GM21529 (cell line): ENCODE data around the gene CC2D1A.
A peak's percentile ranks its signal among the peaks of the same experiment; 100 is the strongest.
"Not testable (repeated sequence)": the region's sequence is repeated elsewhere in the genome, so short reads cannot be mapped to it uniquely, and the experiment has no call there.

Experiments used
- ATAC-seq: cut with Tn5 transposase; IDR thresholded peaks from one replicate; pipeline ENCODE4 v1.9.1; 2021; ENCODE audit not compliant: unreplicated experiment

Gene CC2D1A

DNA sequence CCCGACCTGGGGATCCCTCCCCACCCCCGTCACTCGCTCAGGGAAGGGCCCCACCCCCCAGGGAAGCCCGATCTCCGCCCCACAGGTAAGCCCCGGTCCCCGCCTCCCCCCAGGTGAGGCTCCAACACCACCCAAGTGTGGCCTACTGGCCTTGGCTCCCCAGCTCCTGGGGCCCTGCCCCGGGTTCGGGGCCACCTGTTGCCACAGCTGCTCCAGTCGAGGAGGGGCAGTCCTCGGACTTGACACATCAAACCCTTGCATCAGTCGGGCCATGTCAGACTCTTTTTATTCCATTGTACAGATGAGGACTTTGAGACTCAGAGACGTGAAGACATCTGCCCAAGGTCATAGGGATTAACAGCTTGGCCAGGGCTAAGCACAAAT lies 512 bp downstream of the CC2D1A start:
- ATAC-seq, result peak; percentile 26

DNA sequence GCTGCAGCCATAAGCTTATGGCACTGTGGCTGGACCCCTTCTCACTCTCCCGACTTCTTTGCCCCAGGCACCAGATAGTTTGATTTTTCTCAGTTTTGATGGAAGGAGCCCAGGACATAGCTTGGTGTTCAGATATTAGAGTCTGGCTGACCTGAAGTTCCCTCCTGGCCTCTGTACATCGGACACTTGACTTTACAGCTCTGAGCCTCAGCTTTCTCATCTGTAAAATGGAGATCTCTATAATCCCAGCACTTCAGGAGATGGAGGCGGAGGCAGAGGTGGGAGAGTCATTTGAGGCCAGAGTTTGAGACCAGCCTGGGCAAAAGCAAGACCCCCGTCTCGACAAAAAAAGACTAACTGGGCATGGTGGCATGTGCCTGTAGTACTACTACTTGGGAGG lies 909 bp downstream of the CC2D1A start:
- ATAC-seq, result no peak

DNA sequence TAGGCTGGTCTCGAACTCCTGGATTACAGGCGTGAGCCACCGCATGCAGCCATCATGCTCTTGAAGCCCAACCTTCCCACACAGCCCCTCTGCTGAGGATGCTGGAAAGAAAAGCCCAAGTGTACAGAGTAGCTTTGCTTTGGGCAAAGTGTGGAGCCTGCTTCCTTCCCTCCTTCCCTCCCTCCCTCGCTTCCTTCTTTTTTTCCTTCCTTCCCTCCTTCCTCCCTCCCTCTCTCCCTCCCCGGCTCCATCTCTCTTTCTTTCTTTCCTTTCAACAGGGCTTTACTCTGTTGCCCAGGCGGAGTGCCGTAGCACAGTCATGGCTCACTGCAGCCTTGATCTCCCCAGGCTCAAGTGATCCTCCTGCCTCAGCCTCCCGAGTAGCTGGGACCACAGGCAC lies 2.7 kb downstream of the CC2D1A start:
- ATAC-seq, result no peak

DNA sequence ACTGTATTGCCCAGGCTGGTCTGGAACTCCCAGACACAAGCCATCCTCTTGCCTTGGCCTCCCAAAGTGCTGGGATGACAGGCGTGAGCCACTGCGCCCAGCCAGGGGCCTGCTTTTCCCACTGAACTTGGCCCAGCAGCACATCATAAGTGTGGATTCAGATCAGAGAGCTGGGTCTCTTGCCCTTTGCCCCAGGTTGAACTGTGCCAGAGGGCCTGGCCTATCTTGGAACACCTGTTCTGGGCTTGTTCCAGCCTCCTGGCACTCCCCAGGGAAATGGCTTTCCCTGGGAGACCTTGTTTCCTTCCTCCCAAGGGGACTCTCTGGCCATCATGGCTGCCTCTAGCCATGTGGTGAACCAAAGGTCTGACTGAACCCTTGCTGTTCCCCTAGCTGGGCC lies 3.4 kb downstream of the CC2D1A start:
- ATAC-seq, result no peak

DNA sequence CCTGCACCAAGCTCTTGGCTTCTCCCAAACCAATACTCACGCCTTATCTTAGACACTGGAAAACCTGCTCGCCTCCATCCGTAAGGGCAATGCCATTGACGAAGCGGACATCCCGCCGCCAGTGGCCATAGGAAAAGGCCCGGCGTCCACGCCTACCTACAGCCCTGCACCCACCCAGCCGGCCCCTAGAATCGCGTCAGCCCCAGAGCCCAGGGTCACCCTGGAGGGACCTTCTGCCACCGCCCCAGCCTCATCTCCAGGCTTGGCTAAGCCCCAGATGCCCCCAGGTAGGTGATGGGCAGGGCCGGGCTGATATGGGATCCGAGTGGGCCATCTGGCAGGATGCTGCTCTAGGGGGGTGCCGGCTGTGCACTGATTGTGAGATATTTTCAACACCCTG lies 7.4 kb downstream of the CC2D1A start:
- no peak for ATAC-seq

DNA sequence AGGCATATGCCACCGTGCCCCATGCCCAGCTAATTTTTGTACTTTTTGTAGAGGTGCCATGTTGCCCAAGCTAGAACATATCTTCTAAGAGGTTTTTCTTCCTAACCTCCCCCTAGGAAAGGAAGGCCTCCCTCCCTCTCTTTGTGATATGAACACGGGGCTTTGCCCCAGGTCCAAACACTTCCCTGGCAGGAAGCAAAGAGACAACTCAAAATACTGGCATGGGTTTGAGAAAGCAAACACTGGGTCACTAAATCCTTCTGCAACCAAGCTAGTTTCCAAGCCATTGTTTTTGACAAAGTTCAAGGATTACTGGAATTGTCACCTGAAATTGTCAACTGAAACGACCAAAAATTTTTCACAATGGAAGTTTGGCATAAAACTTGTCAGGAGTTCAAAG lies 8.8 kb downstream of the CC2D1A start:
- no peak for ATAC-seq

DNA sequence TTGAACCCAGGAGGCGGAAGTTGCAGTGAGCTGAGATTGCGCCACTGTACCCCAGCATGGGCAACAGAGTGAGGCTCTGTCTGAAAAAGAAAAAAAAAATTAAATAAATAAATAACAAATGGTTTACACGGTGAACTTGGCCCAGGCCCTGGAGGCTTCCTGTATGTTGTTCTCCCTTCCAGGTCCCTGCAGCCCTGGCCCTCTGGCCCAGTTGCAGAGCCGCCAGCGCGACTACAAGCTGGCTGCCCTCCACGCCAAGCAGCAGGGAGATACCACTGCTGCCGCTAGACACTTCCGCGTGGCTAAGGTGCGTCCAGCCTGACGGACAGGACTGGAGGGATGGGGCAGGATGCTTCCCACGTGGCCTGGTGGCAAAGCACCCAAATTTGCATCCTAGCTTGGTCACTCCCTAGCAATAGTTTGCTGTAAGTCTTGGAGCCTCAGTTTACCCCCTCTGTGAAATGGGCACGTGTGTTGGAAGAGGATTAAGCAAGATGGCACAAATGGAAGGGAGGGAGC lies 11.9 kb downstream of the CC2D1A start:
- ATAC-seq, result no peak

DNA sequence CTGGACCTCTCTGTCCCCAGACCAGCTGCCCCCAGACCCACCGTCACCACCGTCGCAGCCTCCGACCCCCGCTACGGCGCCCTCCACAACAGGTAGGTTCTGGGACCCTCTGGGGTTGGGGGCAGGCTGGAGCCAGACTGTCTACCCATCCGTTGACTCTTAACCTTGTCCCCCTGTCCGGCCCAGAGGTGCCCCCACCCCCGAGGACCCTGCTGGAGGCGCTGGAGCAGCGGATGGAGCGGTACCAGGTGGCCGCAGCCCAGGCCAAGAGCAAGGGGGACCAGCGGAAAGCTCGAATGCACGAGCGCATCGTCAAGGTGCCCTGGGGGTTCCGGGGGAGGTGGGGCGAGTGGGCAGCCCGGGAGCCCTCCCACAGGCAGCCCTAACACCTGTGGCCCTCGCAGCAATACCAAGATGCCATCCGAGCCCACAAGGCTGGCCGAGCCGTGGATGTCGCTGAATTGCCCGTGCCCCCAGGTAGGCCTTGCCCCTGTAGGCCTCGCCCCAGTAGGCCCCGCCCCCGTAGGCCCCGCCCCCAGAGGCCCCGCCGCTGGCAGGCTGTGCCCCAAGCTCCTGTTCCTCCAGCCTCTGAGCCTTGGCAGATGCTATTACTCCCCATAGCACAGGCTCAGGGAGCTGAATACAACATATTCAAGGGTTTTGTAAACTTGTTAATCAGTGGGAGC lies 12.9 kb downstream of the CC2D1A start:
- ATAC-seq, result no peak

DNA sequence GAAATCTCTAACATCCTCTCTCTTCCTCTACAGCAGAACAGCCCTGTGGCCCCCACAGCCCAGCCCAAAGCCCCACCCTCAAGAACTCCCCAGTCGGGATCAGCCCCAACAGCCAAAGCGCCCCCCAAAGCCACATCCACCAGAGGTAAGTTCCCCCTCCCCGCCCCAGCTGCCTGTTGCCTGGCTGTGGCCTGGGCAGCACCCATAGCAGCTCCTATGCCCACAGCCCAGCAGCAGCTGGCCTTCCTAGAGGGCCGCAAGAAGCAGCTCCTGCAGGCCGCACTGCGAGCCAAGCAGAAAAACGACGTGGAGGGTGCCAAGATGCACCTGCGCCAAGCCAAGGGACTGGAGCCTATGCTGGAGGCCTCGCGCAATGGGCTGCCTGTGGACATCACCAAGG lies 14.5 kb downstream of the CC2D1A start:
- ATAC-seq, result no peak

DNA sequence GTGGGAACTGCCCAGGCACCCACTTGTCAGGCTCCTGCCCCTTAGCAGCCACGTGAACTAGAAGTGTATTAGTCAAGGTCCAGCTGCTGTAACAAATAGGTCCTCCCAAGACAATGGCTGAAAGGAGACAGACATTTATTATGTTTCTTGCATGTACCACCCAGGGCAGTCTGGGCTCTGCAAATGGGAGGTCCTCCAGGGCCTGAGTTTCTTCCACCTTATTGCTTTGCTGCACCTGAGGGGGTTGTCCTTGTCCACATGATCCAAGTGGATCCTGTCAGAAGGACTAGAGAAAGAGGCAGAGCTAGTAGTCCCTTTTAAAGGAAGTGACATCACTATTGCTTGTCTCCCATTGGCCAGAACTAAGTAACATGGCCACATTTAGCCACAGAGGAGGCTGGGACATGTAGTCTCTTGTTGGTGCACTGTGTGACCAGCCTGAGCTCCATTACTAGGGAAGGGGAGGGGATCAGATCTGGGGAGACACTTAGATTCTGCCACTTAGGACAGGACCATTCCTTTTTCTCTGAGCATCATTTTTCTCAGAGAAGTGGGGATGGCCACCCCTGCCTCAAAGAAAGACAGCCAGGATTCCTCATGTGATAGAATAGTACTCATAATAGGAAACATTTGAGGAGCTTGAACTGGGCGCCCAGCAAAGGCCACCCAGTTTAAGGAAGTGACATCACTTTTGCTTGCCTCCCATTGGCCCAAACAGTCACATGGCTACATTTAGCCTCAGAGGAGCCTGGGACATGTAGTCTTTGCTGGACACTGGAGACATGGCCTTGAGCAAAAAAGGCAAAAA lies 15.1 kb downstream of the CC2D1A start:
- no peak for ATAC-seq

DNA sequence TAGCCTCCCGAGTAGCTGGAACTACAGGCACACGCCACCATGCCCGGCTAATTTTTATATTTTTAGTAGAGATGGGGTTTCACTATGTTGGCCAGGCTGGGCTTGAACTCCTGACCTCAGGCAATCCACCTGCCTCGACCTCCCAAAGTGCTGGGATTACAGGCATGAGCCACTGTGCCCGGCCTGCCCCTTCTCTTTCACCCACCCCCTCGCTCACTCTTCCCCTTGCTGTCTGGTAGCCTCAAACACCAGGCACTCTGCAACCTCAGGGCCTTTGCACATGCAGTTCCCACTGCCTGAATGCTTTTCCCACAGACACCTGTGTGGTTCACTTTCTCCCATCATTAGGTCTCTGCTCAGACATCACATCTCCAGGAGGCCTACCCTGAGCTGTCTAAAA lies 16.1 kb downstream of the CC2D1A start:
- ATAC-seq, result not testable (repeated sequence)

DNA sequence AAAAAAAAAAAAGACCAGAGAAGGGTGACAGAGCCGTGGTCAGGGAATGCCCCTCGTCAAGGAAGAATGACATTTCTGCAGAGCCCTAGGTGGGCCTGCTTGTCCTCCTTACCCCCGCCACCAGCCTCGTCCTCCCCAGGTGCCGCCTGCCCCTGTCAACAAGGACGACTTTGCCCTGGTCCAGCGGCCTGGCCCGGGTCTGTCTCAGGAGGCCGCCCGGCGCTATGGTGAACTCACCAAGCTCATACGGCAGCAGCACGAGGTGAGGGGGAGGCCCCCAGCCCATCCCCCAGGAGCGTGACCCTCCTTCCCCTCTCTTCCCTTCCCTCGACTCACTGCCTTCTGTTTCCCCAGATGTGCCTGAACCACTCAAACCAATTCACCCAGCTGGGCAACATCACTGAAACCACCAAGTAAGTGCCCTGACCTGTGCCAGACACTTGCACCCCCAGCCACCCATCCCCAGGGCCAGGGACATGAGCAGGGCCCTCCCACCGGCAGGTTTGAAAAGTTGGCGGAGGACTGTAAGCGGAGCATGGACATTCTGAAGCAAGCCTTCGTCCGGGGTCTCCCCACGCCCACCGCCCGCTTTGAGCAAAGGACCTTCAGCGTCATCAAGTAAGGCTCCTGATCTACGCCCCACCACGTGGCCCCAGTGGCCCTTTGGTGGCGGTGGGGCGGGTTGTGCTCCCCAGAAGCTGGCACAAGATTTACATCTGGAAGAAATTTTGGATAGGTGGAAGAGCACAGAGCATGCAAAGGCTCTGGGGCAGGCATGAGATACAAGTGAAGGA lies 17.4 kb downstream of the CC2D1A start:
- no peak for ATAC-seq

DNA sequence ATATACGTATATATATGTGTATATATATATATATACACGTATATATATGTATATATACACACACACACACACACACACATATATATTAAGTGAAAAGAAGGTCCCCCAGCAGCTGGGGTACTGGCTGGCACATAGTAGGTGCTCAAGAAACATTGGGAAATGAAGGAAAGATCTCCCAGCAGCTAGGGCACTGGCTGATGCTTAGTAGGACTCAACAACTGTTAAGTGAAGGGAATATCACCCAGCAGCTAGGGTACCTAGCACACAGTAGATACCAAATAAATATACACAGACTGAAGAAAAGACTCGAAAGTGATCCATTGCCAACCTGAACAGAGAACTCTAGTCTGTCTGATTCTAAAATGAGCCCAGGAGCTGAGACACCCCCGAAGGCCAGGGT lies 20.0 kb downstream of the CC2D1A start:
- ATAC-seq, result no peak

DNA sequence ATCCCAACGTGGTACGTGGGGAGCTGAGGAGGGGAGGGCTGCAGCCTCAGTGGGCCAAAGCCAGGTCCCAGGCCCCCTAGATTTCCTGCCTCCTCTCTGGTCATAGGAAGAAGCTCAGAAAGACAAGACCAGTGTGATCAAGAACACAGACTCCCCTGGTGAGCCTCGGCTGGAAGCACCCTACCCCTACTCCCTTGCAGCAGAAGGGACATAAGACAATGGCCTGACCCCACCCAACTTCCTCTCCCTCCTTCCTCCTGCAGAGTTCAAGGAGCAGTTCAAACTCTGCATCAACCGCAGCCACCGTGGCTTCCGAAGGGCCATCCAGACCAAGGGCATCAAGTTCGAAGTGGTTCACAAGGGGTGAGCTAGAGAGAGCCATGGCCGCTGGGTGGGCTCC lies 20.7 kb downstream of the CC2D1A start:
- no peak for ATAC-seq

DNA sequence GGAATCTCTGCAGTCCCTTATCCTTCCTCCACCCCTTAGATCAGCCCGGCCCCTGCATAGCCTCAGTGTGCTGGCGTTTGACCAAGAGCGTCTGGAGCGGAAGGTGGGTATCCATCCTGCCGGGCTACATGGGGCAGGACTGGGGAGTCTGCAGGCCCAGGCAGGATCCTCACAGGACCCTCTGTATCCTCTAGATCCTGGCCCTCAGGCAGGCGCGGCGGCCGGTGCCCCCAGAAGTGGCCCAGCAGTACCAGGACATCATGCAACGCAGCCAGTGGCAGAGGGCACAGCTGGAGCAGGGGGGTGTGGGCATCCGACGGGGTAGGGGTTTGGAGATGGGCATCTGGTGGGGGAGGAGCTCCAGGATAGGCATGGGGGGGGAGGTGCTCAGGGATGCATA lies 23.3 kb downstream of the CC2D1A start:
- no peak for ATAC-seq

DNA sequence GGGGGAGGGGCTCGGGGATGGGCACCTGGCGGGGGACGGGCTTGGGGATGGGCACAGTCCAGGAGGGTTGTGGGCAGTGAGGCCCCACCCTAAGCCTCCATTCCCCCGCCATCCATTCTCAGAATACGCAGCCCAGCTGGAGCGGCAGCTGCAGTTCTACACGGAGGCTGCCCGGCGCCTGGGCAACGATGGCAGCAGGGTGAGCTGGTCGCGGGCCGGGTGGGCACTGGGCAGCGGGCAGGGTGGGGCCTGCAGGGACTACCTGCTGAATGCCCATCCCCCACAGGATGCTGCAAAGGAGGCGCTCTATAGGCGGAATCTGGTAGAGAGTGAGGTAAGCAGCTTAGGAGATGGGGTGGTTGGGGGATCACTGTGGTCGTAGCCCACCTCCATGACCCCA lies 24.0 kb downstream of the CC2D1A start:
- no peak for ATAC-seq

DNA sequence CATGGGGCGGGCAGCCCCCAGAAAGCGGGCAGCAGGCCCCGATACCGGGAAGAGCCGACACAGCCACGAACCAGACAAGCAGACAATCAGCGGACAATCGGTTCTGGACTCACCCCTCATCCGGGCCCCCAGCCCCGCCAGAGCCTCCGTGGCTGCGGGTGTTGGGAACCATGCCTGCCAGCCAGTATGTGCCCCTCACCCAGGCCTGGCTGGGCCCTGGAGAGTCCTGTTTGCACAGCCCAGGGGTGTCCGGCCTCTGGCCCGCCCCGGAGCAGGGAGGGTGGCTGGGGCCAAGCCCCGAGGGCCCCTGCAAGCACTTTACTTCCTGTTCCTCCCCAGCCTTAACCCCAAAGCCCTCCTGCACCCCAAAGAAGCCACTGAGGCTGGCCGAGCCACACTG lies 24.4 kb downstream of the CC2D1A start:
- no peak for ATAC-seq

DNA sequence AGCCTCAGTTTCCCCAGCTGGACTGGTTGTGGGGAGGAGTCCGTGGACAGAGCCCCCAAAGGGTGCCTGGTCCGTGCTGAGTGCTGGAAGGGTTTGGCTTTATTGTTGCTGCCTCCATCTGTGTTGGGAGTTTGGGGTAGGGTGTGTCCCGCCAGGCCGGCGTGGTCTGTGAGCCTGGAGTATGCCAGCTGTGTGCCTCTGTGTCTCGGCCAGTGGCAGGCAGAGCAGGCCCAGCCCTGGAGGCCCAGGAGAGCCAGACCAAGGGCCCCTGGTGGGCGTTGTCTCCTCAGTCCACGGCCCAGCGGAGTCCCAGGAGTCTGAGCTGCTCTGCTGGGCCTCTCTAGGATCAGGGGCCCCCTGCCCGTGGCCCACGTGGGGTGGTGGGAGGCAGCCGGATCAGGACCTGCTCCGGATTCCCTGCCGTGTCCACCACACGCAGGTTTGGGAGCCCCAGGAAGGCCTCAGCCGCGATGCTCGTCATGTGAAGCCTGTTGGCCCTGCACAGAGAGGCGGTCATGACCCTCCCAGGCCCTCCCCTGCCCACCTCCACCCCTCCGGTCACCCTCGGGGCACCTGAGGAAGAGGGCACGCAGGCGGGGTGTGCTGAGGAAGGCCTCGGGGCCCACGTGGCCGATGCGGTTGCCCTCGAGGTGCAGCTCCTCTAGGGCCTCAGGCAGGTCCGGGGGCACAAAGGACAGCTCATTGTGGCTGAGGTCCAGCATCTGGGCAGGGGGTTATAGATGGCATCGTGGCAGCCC lies 25.6 kb downstream of the CC2D1A start:
- ATAC-seq, result no peak

DNA sequence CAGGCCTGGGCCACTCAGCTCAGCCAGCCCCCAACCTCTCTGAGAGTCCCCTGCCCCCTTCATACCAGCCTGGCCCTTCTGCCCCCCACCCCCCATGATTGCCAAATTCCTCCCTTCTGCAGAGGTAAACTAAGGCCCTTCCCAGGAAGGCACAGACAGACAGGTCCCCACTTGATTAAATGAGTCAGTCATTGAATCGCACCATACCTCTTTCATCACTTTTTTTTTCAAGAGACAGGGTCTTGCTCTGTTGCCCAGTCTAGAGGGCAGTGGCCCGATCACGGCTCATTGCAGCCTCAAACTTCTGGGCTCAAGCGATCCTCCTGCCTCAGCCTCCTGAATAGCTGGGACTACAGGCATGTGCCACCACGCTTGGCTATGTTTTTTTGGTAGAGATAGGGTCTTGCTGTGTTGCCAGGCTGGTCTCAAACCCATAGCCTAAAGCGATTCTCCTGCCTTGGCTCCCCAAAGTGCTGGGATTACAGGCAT lies 26.2 kb downstream of the CC2D1A start:
- no peak for ATAC-seq

DNA sequence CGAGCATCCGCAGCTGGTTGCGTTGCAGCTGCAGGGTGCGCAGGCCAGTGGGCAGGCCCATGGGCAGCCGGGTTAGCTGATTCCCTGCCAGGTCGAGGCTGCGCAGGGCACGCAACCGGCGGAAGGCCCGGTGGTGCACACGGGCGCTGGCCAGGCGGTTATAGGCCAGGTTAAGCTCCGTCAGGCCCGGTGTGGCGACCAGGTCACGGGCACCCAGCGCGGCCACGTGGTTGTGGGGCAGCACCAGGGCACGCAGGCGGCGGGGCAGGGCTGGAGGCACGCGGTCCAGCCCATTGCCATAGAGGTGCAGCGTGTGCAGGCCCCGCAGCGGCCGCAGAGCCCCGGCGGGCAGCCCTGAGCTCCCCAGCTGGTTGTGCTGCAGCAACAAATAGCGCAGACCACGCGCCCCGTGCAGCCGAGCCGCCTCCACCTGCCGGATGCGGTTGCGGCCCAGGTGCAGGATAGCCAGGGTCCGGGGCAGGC lies 27.0 kb downstream of the CC2D1A start:
- no peak for ATAC-seq

DNA sequence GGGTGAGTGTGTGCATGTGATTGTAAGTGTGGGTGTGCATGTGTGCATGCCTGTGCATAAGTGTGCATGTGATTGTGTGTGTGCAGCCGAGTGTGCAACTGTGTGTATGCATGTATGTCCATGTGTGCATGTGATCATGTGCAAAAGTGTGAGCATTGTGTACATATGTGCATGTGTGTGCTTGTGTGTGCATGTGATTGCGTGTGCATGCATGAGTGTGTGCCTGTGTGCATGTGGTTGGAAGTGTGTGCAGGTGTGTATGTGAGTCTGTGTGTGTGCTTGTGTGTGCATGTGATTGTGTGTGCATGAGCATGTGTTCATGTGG lies 28.7 kb downstream of the CC2D1A start:
- no peak for ATAC-seq
